HG03280 (cell line): ENCODE results near the gene PRKCB.

Experiments used
- ATAC-seq: cut with Tn5 transposase; IDR thresholded peaks from one replicate; pipeline ENCODE4 v1.9.1; 2021; ENCODE audit warnings: mild to moderate bottlenecking, moderate library complexity; ENCODE audit not compliant: unreplicated experiment

Gene PRKCB

DNA sequence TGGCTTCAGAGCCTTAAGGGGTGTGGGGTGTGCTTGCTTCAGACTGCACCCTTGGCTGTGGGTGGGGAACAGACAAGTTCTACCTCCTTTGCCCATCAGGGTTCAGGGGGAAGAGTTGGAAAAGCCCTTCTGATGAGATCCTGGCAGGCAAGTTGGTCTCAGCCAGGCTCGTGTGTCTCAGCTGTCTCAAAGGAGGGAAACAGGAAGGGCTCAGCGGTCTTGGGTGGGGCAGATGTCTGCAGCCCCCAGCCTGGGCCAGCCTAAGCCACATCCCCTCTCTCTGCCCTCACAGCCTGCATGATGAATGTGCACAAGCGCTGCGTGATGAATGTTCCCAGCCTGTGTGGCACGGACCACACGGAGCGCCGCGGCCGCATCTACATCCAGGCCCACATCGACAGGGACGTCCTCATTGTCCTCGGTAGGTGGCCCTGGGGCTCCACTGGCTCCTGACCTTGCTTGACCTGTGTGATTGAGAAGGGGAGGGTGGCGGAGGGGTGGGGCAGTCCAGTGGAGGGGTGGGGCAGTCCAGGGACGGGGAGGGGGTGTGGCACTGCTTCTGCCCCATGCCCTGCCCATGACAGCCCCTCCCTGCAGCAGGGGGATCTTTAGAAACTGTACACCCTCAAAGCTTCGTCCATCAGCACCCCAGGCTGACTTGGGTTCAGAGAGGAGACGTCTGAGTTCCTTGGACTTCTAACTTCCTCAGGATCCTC is 199.5 kb downstream of the PRKCB start:
- ATAC-seq: no peak

GRCh38 chr16:24036038-24036543 is 200.3 kb downstream of the PRKCB start:
- no peak for ATAC-seq

DNA sequence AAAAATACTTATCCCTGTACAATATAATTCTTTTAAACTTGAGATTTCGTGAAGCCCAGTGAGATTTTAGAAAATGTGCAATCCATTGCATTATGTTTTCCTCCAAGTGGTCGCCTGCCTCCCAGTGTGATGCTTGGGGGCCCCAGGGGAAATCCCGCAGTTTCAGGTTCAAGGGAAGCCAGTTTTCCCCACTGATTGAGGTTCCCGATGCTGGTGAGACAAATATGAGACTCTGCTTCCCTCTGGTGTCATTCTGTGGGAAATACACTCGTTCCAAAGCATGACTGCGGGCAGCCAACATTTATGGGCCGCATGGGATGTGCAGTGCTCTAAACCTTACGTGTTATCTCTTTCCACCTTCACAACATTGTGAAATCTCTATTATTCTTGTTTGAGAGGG is 200.8 kb downstream of the PRKCB start:
- no peak for ATAC-seq

DNA sequence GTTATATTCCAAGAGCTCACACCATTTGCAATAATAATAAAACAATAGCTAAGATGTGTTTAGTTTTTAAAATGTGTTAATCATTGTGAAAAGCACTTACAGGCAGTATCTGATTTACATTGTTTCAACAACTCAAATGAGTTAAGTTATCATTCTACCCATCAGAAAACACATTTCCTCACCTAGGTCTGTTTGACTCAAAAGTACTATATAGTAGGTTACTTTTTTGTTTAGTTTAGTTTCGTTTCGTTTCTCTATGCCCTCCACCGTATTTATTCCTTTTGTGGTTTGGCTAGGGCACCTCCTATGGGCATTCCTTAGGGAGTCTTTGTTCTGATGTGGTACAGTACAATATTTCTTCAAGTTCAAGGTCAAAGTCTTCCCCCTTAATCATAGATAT is 201.6 kb downstream of the PRKCB start:
- no peak for ATAC-seq

- no peak for ATAC-seq
Measured at GRCh38 chr16:24041834-24042631, 206.2 kb downstream of the PRKCB start.

- no peak for ATAC-seq
Measured at GRCh38 chr16:24044467-24044866, 208.7 kb downstream of the PRKCB start.

- ATAC-seq: no peak
Measured at GRCh38 chr16:24045641-24046040, 209.9 kb downstream of the PRKCB start.

- ATAC-seq: no peak
Measured at GRCh38 chr16:24046442-24046841, 210.7 kb downstream of the PRKCB start.

GRCh38 chr16:24049113-24049512 is 213.3 kb downstream of the PRKCB start:
- no peak for ATAC-seq

DNA sequence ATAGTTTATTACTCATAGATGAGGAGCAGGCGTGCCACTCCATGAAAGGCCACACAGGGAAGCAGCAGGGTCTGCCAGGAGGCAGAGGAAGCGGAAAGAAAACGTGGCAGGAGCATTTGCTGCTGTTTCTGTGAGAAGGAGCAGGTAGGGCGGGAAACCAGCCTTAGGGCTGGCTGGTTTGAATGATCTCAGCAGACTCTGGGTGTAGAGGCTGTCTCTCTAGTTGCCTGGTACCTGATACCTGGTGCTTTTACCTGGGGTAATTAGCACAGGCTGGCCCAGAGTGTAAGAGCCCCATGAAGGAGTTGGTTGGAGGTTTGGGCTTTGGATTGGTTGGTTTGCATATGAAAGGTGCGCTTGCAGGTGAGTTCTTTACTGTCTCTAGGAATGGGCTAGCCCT is 215.3 kb downstream of the PRKCB start:
- ATAC-seq: no peak

DNA sequence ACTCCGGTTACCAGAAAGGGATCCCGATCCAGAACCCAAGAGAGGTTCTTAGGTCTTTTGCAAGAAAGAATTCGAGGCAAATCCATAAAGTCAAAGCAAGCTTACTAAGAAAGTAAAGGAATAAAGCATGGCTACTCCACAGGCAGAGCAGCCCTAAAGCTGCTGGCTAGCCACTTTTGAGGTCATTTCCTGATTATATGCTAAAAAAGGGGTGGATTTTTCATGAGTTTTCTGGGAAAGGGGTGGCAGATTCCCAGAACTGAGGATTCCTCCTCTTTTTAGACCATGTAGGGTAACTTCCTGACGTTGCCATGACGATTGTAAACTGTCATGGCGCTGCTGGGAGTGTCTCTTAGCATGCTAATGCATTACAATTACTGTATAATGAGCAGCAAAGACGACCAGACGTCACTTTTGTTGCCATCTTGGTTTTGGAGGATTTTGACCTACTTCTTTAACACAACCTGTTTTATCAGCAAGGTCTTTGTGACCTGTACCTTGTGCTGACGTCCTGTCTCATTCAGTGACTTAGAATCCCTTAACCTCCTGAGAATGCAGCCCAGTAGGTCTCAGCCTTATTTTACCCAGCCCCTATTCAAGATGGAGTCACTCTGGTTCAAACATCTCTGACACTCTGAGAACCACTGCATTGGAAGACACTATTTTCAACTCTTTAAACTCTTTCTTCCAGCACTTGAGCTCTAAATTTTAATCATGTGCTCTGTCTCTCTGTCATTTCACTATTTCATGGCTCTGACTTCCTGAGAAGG is 216.7 kb downstream of the PRKCB start:
- ATAC-seq: no peak

- no peak for ATAC-seq
Measured at GRCh38 chr16:24053099-24053946, 217.5 kb downstream of the PRKCB start.

- ATAC-seq: no peak
Measured at GRCh38 chr16:24054741-24055491, 219.1 kb downstream of the PRKCB start.

GRCh38 chr16:24062270-24062817 is 226.6 kb downstream of the PRKCB start:
- ATAC-seq: no peak

DNA sequence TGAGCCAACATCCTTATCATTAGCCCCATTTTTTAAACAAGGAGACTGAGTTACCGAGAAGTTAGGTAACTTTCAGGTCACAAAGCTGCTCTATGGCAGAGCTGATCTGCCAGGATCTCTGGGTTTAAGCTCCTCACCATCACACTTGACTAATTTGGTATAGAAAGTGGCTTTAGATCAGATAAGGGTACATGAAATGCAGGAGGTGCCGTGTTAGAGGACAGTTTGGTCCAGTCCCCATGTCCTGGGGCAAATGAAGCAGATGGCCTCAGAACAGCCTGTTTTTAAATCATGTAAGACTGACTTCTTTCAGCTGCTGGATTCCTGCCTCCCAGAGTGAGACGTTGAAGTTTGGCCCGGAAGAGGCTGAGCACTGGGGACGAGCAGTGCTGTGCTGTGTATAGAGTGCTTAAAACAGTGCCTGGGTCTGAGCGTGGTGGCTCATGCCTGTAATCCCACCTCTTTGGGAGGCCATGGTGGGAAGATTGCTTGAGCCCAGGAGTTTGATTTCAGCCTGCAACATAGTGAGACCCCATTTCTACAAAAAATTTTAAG is 233.3 kb downstream of the PRKCB start:
- no peak for ATAC-seq

GRCh38 chr16:24070851-24071250 is 235.1 kb downstream of the PRKCB start:
- ATAC-seq: peak; percentile 53

DNA sequence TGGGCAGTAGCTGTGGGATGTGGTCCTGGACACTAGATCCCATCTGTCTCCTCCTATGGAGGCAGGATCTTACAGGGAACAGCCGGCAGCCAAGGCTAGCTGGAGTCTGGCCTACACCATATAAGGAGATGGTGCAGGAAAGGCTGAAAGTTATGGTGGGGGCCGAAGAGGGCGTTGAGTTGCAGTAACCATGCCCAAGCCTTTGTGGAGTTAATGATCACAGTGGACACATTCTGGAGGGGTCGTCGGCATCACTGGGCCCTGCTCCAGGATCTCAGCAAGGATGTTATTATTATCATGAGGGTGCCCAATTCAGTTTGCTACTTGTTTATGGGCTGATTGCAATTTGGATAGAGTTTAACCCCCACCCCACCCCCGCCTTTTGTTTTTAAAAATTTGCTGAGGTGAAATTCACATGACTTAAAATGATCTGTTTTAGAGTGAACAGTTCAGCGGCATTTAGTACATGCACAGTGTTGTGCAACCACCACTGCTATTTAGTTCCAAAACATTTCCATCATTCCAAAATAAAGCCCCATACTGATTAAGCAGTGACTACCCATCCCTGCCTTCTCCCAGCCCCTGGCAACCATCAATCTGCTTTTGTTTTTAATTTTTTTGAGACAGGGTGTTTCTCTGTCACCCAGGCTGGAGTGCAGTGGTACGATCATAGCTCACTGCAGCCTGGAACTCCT is 236.0 kb downstream of the PRKCB start:
- no peak for ATAC-seq

GRCh38 chr16:24073321-24073720 is 237.5 kb downstream of the PRKCB start:
- ATAC-seq: no peak

- ATAC-seq: no peak
Measured at GRCh38 chr16:24074574-24074973, 238.8 kb downstream of the PRKCB start.
